Small intestine (tissue), 7 donors: Measurements from ENCODE around the gene GABRB3. TPM values are rescaled to one million over a fixed set of nuclear protein-coding genes. Genes with fewer than 3 reads are reported as not detected.

Source experiments
- DNase-seq, 2 donors: peaks; one replicate each; pipeline versions ENCODE4 v3.0.0 to v3.0.0-alpha.2; 2013
- FAIRE-seq: peaks from 2 replicates; lab custom pipeline; 2012; peaks lifted over from hg19 to GRCh38; lab: Jason Lieb, UNC
- H3K27ac ChIP-seq, 3 donors: one replicate each; pipeline ENCODE4 v1.5.1; 2013; ENCODE audit warnings: low read length in 2 of 3, mild to moderate bottlenecking in 2 of 3, control low read depth in 1 of 3, inconsistent platforms in 1 of 3, low read depth in 1 of 3, moderate library complexity in 1 of 3
- H3K27me3 ChIP-seq, 3 donors: one replicate each; pipeline ENCODE4 v1.6.1; 2013; ENCODE audit warnings: low read length in 3 of 3, inconsistent platforms in 1 of 3; ENCODE audit not compliant: control insufficient read depth in 3 of 3, insufficient read depth in 3 of 3
- H3K36me3 ChIP-seq, 3 donors: one replicate each; pipeline ENCODE4 v1.6.1; 2013; ENCODE audit warnings: low read length in 3 of 3, inconsistent platforms in 1 of 3, low read depth in 1 of 3, mild to moderate bottlenecking in 1 of 3, moderate library complexity in 1 of 3; ENCODE audit not compliant: control insufficient read depth in 3 of 3, insufficient read depth in 2 of 3
- H3K4me1 ChIP-seq, 3 donors: one replicate each; pipeline ENCODE4 v1.6.1; 2013; ENCODE audit warnings: low read length in 2 of 3, inconsistent platforms in 1 of 3, low read depth in 1 of 3, mild to moderate bottlenecking in 1 of 3, moderate library complexity in 1 of 3; ENCODE audit not compliant: control insufficient read depth in 3 of 3, insufficient read depth in 2 of 3
- H3K4me3 ChIP-seq, 3 donors: one replicate each; pipeline ENCODE4 v1.5.1; 2013; ENCODE audit warnings: low read length in 3 of 3, control low read depth in 1 of 3, inconsistent platforms in 1 of 3, low read depth in 1 of 3, mild to moderate bottlenecking in 1 of 3, moderate library complexity in 1 of 3
- H3K9me3 ChIP-seq, 2 donors: one replicate each; pipeline ENCODE4 v1.6.1; 2013; ENCODE audit warnings: low read depth in 1 of 2, low read length in 1 of 2; ENCODE audit not compliant: control insufficient read depth in 2 of 2, insufficient read depth in 1 of 2
- WGBS, 3 donors: extraction: QIAGEN DNeasy Blood & Tissue Kit; methylation state at CpG; one replicate each; pipeline ENCODE4 v1.1.7; 2013; 5-methylcytosine and 5-hydroxymethylcytosine counted together
- polyA plus RNA-seq, 4 donors: library from polyadenylated mRNA; stranded (reverse) in 3 of 4; unstranded in 1 of 4; fragments of 200-250 nt in 3 of 4; fragments of 120-200 nt in 1 of 4; gene quantifications; one replicate each; pipeline versions ENCODE4 v1.2.1 to v1.2.3, GENCODE V29; 2013
- donor health status: healthy with polysubstance abuse.
- donor health status: control.
- donor health status: control.
- donor health status: Bipolar disorder and iron deficiency.
- donor health status: healthy.

Gene GABRB3
- polyA plus RNA-seq, 4 donors = 0.27 to 2.0 (median 1.3) TPM; not detected in 1

- H3K9me3 ChIP-seq = peaks cover 0 to 1% of the 10 kb centered on the region in 2 donors
- FAIRE-seq = no peak
Observed at GRCh38 chr15:26682598-26683164, 90.2 kb downstream of the GABRB3 start.

GRCh38 chr15:26679927-26680326, 92.9 kb downstream of the GABRB3 start:
- no peak for DNase-seq
- H3K27me3 ChIP-seq = no peaks in the 10 kb centered on the region
- H3K27ac ChIP-seq = no peak overlapping the region
- WGBS, 3 donors = 83 to 88% (median 83%) methylated on average over 3 of the region's 3 CpGs
- FAIRE-seq = no peak
- H3K36me3 ChIP-seq = no peaks in the 10 kb centered on the region
- H3K9me3 ChIP-seq = peaks cover 0 to 1% of the 10 kb centered on the region in 2 donors
- no peak overlapping the region for H3K4me3 ChIP-seq
- H3K4me1 ChIP-seq = no peaks in the 10 kb centered on the region

More at GRCh38 chr15:26682598-26683164, 90.2 kb downstream of the GABRB3 start:
- no peak overlapping the region for H3K27ac ChIP-seq
- no peak overlapping the region for H3K4me3 ChIP-seq
- H3K36me3 ChIP-seq = no peaks in the 10 kb centered on the region
- H3K27me3 ChIP-seq = no peaks in the 10 kb centered on the region
- no peaks in the 10 kb centered on the region for H3K4me1 ChIP-seq
- no peak for DNase-seq
- WGBS, 3 donors = 61 to 62% (median 62%) methylated on average over 5 of the region's 5 CpGs

GRCh38 chr15:26676115-26676514, 96.8 kb downstream of the GABRB3 start:
- Histone ChIP-seq H3K27me3 (no peaks in the 10 kb centered on the region), H3K36me3 (no peaks in the 10 kb centered on the region), H3K9me3 (peaks cover 0 to 1% of the 10 kb centered on the region in 2 donors), H3K4me3 (no peak overlapping the region), H3K4me1 (no peaks in the 10 kb centered on the region), H3K27ac (no peak overlapping the region)
- FAIRE-seq (no peak), DNase-seq (no peak)
- 48 to 66% (median 52%) methylated on average over 3 of the region's 3 CpGs for WGBS, 3 donors

GRCh38 chr15:26674467-26674866, 98.4 kb downstream of the GABRB3 start:
- Histone ChIP-seq H3K27ac (no peak overlapping the region), H3K9me3 (peaks cover 0 to 3% of the 10 kb centered on the region in 2 donors), H3K36me3 (no peaks in the 10 kb centered on the region), H3K27me3 (no peaks in the 10 kb centered on the region), H3K4me1 (no peaks in the 10 kb centered on the region), H3K4me3 (no peak overlapping the region)
- no peak for FAIRE-seq
- no peak for DNase-seq
- WGBS, 3 donors = 57 to 78% (median 58%) methylated on average over 4 of the region's 4 CpGs

GRCh38 chr15:26673445-26673844, 99.4 kb downstream of the GABRB3 start:
- Histone ChIP-seq H3K27ac (no peak overlapping the region), H3K36me3 (no peaks in the 10 kb centered on the region), H3K9me3 (peaks cover 0 to 3% of the 10 kb centered on the region in 2 donors), H3K4me1 (no peaks in the 10 kb centered on the region), H3K27me3 (no peaks in the 10 kb centered on the region), H3K4me3 (no peak overlapping the region)
- WGBS, 3 donors = 69 to 79% (median 77%) methylated on average over 5 of the region's 5 CpGs
- no peak for FAIRE-seq
- DNase-seq = no peak

- Histone ChIP-seq H3K27me3 (no peaks in the 10 kb centered on the region), H3K4me3 (no peak overlapping the region), H3K36me3 (no peaks in the 10 kb centered on the region), H3K4me1 (no peaks in the 10 kb centered on the region), H3K27ac (no peak overlapping the region), H3K9me3 (peaks cover 0 to 2% of the 10 kb centered on the region in 2 donors)
- no peak for DNase-seq
- WGBS, 3 donors = 65 to 79% (median 77%) methylated on average over 32 of the region's 32 CpGs
- FAIRE-seq = no peak
Observed at GRCh38 chr15:26670116-26670515, 102.8 kb downstream of the GABRB3 start.

GRCh38 chr15:26667222-26667988, 105.5 kb downstream of the GABRB3 start:
- Histone ChIP-seq H3K36me3 (no peaks in the 10 kb centered on the region), H3K9me3 (peaks cover 0 to 2% of the 10 kb centered on the region in 2 donors), H3K27ac (no peak overlapping the region), H3K4me3 (no peak overlapping the region), H3K4me1 (no peaks in the 10 kb centered on the region), H3K27me3 (no peaks in the 10 kb centered on the region)
- FAIRE-seq (no peak), DNase-seq (no peak)
- 78 to 79% (median 79%) methylated on average over 14 of the region's 14 CpGs for WGBS, 3 donors

GRCh38 chr15:26665957-26666791, 106.7 kb downstream of the GABRB3 start:
- WGBS, 3 donors = 64 to 66% (median 66%) methylated on average over 11 of the region's 11 CpGs
- FAIRE-seq = no peak
- Histone ChIP-seq H3K4me1 (no peaks in the 10 kb centered on the region), H3K27me3 (no peaks in the 10 kb centered on the region), H3K36me3 (no peaks in the 10 kb centered on the region), H3K27ac (no peak overlapping the region), H3K9me3 (peaks cover 0 to 2% of the 10 kb centered on the region in 2 donors), H3K4me3 (no peak overlapping the region)
- DNase-seq = no peak
